ENCODE data around the gene SSR1.

Gene SSR1

GRCh38 chr6:7238526-7238899 lies 74.5 kb downstream of the SSR1 start:
- H3K4me3 ChIP-seq (ENCODE audit: low read depth, low read length): no peak overlapping the region
- no peak for DNase-seq (ENCODE audit: low read depth)
- TF ChIP-seq CTCF (IDR thresholded peaks at IDR 0.05; ENCODE audit: low read depth, low read length, missing control alignments): no peak

GRCh38 chr6:7237653-7238188 lies 75.3 kb downstream of the SSR1 start:
- H3K4me3 ChIP-seq (ENCODE audit: low read depth, low read length): no peak overlapping the region
- TF ChIP-seq CTCF (IDR thresholded peaks at IDR 0.05; ENCODE audit: low read depth, low read length, missing control alignments): no peak
- DNase-seq (ENCODE audit: low read depth): no peak

- peak; percentile 50 for DNase-seq (ENCODE audit: low read depth)
- TF ChIP-seq CTCF (IDR thresholded peaks at IDR 0.05; ENCODE audit: low read depth, low read length, missing control alignments): no peak
These were observed 76.4 kb downstream of the SSR1 start for GRCh38 chr6:7236306-7237209.

GRCh38 chr6:7235712-7236305 lies 77.2 kb downstream of the SSR1 start:
- no peak overlapping the region; the same call in 1 of the 2 replicates for H3K4me3 ChIP-seq (ENCODE audit: low read depth, low read length)
- DNase-seq (ENCODE audit: low read depth): no peak
- TF ChIP-seq CTCF (IDR thresholded peaks at IDR 0.05; ENCODE audit: low read depth, low read length, missing control alignments): no peak

More at GRCh38 chr6:7236306-7237209, 76.4 kb downstream of the SSR1 start:
- no peak overlapping the region; the same call in 1 of the 2 replicates for H3K4me3 ChIP-seq (ENCODE audit: low read depth, low read length)

GRCh38 chr6:7234547-7234946 lies 78.5 kb downstream of the SSR1 start:
- no peak for DNase-seq (ENCODE audit: low read depth)
- no peak overlapping the region for H3K4me3 ChIP-seq (ENCODE audit: low read depth, low read length)
- TF ChIP-seq CTCF (IDR thresholded peaks at IDR 0.05; ENCODE audit: low read depth, low read length, missing control alignments): no peak

GRCh38 chr6:7232351-7232750 lies 80.6 kb downstream of the SSR1 start:
- TF ChIP-seq CTCF (IDR thresholded peaks at IDR 0.05; ENCODE audit: low read depth, low read length, missing control alignments): no peak
- no peak overlapping the region for H3K4me3 ChIP-seq (ENCODE audit: low read depth, low read length)
- no peak for DNase-seq (ENCODE audit: low read depth)
